GM18502 (cell line): ENCODE measurements around the gene TBC1D8.

ENCODE experiments used
- ATAC-seq: cut with Tn5 transposase; IDR thresholded peaks from one replicate; pipeline ENCODE4 v1.9.1; 2021; ENCODE audit warnings: mild to moderate bottlenecking; ENCODE audit not compliant: unreplicated experiment, poor library complexity

Gene TBC1D8

GRCh38 chr2:101038455-101039255 lies 112.5 kb downstream of the TBC1D8 start:
- ATAC-seq: no peak

DNA sequence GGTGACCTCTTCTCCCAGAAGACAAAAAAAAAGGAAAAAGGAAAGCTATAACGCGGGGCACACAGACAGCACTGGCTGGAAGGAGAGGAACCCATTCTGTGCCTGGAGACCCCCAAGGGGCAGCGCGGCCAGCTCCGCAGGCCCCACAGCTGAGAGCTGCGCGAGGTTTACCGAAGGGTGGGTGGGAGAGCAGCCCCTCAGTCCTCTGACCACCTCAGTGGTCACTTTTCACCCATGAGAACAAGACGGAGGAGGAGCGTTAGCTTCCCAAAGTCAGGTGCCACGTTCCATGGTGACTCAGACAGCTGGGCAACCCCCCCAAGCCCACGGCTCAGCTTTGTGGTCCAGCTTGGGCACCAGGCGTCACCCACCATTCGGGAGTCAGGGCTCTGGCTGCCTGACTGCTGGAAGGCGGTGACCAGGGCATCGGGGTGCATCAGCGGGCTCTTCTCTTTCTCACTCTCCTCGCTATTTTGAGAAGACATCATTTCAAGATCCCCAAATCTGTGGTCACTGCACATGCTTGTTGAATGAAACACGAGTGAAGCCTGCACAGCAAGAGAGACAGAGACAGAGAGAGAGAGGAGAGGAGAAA lies 113.9 kb downstream of the TBC1D8 start:
- ATAC-seq: no peak

DNA sequence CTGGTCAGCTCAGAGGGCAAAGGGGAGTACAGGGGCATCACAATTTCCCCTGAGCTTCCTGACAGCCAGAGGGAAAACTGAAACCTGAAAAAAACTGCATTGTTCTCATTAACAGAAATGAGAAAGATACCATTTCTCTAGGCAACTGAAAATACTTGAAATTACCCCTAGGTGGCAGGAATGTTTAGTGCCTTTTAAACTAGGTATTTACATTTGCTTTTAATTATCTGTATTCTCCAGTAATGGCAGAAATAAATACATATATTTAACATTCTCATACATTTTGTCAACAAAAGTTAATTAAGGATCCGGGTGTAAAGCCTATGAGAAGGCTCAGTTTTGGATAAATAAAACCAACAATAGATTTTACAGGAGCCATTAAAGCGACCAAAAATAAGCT lies 114.6 kb downstream of the TBC1D8 start:
- no peak for ATAC-seq

DNA sequence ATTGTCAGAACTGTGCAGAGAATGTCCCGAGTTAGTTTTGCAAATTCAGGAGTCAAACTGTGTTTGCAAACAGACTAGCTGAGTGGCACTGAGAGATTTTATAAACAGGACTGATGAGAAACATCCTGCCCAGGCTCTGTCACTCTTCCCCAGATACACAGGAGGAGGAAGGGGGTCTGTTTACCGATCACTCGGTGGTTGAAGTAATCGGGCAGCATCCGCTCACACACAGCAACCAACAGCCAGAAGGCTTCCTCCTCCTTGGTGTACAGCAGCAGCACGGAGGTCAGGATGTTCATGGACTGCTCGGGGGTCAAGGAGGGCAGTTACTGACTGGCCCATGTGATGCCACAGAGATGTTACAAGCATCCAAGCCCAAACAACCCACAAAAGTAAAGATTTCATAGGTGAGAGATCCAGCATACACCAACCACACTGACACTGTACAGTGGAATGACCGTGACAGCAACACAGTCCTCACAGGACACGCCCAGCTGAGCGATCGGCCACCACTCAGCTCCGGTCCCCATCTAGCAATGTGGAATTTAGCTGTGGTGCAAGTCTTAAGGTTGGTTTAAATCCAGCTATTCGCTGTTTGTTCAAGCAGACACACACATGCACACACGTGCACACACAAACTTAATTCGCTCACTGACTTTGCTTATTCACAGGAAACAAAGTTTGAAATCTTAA lies 119.0 kb downstream of the TBC1D8 start:
- ATAC-seq: no peak

DNA sequence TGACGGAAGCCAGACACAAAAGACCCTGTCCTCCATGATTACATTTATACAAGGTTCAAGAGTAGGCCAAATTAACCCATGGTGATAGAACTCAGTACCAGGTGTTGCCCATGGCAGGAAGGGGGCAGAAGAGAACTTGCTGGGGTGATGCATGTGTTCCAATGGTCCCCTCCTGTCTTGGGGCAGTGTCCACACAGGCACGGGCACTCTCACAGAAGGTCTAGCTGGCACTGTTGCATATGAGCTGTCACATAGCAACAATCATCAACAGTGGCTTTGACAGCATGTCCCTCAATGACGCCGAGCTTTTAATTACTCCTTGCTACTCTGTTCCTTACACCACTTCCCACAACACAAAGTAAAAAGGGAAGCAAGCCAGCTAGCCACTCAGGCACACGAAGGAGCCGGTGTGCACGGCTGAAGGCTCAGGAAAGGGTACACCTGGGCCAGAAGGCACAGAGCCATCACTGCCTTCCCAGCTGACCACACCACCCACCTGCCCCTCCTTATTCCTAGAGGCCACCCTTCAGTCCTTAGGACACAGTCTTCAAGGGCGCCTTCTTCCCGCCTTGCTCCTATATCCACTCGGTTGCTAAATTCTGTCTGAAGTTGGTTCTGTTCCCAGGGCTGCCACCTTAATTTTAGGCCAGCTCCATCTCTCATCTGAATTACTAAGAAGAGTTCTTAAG lies 120.2 kb downstream of the TBC1D8 start:
- no peak for ATAC-seq

- ATAC-seq: no peak
These were observed 123.3 kb downstream of the TBC1D8 start for GRCh38 chr2:101027852-101028251.

- ATAC-seq: no peak
These were observed 124.2 kb downstream of the TBC1D8 start for GRCh38 chr2:101026923-101027469.

DNA sequence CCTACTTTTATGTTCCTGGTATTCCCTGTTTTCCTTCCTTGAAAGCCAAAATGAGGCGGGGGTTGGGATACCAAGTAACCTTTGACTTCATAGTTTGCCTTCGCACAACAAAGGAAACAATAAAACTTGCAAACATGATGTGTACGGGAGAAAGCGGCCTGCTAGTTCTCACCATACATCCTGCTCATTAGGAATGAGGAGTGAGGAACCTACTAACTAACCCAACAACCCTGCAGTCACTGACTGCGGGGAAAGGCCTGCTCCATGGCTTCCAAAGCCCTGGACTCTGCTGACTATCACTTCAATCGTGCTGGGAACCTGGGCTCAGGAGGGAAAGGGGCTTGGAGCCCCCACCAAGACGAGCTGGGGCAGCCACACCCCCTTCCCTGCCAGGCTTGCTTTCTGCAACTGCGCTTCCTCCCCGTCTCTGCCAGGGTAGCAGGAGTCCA lies 124.9 kb downstream of the TBC1D8 start:
- ATAC-seq: no peak

DNA sequence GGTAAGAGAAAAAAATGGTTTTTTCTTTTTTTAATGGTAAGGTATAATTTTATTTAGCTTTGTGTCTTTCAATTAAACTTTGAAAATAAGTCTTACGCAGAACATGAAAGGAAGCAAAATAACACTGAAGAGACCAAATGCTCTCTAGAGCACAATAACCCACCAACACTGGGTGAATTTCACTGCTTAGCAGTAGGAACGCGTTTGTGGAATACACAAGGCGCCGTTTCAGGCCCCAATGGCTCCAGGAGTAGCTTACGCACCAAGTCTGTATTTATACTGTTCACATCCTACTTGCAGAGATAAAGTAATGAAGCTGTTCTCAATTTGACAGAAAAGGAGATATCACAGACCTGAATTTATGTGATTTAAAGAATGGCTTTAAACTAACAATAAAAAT lies 125.6 kb downstream of the TBC1D8 start:
- ATAC-seq: no peak

DNA sequence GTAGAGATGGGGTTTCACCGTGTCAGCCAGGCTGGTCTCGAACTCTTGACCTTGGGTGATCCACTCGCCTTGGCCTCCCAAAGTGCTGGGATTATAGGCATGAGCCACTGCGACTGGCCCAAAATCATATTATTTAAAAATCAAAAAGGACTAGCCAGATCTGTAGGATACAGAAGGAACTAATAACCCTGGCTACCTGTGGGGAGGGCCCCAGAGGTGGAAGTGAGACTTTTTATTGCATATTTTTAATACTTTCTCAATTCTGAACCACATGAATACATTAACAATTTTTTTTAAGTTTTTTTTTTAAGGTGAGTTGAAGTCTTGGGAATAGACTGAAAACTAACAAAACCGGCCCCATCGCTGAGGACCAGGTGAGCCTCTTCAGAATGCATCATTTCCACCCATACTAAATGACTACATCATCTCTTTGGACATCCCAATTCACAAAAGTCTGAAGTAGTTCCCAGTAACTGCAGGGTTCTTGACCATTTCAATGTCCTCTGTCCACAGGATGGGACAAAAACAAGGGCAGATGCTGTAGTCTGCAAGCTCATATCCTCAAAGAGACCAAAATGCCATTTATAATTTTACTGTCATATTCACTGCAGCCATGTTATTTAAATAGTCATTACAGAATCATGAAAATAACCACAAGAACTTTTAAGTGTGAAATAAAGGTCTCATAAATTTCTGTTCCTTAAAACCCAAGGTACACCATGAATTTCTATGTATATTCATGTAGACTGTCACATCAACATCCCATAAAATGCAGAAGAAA lies 127.7 kb downstream of the TBC1D8 start:
- no peak for ATAC-seq

- no peak for ATAC-seq
These were observed 129.0 kb downstream of the TBC1D8 start for GRCh38 chr2:101022221-101022620.

- ATAC-seq: no peak
These were observed 132.2 kb downstream of the TBC1D8 start for GRCh38 chr2:101018934-101019333.

DNA sequence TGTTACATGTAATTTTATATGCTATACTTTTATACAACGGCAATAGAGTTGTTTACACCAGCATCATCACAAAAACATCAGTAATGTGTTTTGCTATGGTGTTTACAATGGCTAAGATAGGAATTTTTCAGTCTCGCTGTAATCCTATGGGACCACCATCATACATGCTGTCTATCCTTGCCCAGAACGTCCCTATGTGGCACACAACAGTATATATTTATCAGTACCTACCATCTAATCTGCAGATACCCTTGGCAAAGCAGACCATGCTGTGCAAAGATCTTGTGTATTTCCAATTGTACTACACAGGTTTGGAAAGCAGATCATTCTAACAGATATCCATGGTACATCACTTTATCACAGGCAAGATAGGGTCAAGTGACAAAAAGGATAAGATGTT lies 133.8 kb downstream of the TBC1D8 start:
- ATAC-seq: no peak

DNA sequence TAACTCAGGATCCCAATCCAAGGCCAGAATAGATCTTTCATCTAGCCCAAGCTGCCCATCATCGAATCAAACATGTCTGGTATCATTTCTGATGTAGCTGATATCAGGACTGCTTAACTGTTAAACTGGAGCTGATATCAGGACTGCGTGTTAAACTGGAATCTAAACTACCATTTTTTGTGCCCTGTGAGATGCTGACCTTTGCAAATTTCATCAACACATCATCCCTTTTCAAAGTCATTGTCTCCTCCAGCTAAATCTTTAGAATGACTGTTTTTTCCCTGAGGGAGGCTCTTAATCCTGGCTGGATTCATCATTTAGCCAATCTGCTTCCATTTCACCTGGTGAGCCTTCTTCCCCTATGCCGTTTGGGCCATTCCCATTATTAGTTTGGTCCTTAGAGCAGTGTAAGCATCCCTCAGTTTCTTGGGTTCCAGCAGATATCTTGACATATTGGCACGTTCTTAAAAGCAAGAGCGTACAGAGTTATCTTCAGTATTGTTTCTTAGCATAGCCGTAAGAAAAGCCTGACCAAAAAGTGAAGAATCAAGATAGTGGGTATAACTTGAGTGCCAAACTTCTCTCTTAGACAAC lies 136.8 kb downstream of the TBC1D8 start:
- ATAC-seq: no peak

GRCh38 chr2:101012706-101013181 lies 138.4 kb downstream of the TBC1D8 start:
- no peak for ATAC-seq

- peak; percentile 83 for ATAC-seq
These were observed 139.0 kb downstream of the TBC1D8 start for GRCh38 chr2:101012054-101012705.

GRCh38 chr2:101011152-101011551 lies 140.0 kb downstream of the TBC1D8 start:
- no peak for ATAC-seq

GRCh38 chr2:101007415-101008345 lies 143.5 kb downstream of the TBC1D8 start:
- no peak for ATAC-seq
